Effector memory CD8-positive, alpha-beta T cell (primary cell): ENCODE results near the gene PCSK4.

Experiments
- ATAC-seq: fragments of 150-1000 bp; cut with Tn5 transposase; replicated peaks from 2 replicates; pipeline ENCODE4 v1.10.0; 2021; ENCODE audit warnings: mild to moderate bottlenecking, moderate library complexity
- DNase-seq, 3 experiments: peaks; one replicate each; pipeline ENCODE4 v3.0.0; 2021
- H3K27ac Mint-ChIP-seq, 2 donors: one replicate each; pipeline ENCODE4 v1.8.0; 2022; ENCODE audit warnings: mild to moderate bottlenecking in 2 of 2, mixed read lengths in 2 of 2, moderate library complexity in 2 of 2
- H3K27me3 Mint-ChIP-seq, 2 donors: one replicate each; pipeline ENCODE4 v1.8.0; 2022; ENCODE audit warnings: mixed read lengths in 2 of 2
- H3K36me3 Mint-ChIP-seq: one replicate; pipeline ENCODE4 v1.8.0; 2022; ENCODE audit warnings: mild to moderate bottlenecking, moderate library complexity, mixed read lengths; ENCODE audit not compliant: insufficient read depth
- H3K4me1 Mint-ChIP-seq, 2 donors: one replicate each; pipeline ENCODE4 v1.8.0; 2022; ENCODE audit warnings: low read depth in 2 of 2, mixed read lengths in 2 of 2
- H3K4me3 Mint-ChIP-seq, 2 donors: one replicate each; pipeline ENCODE4 v1.8.0; 2022; ENCODE audit warnings: mild to moderate bottlenecking in 2 of 2, mixed read lengths in 2 of 2, moderate library complexity in 2 of 2
- H3K9me3 Mint-ChIP-seq, 2 donors: one replicate each; pipeline ENCODE4 v1.8.0; 2022; ENCODE audit warnings: mixed read lengths in 2 of 2

Gene PCSK4

GRCh38 chr19:1495051-1495798 is 5.1 kb upstream of the PCSK4 start:
- H3K27ac Mint-ChIP-seq: no peak overlapping the region
- H3K36me3 Mint-ChIP-seq: peaks cover 9% of the 10 kb centered on the region
- no peaks in the 10 kb centered on the region for H3K9me3 Mint-ChIP-seq
- no peak for DNase-seq
- peaks cover 11 to 12% of the 10 kb centered on the region in 2 donors for H3K4me1 Mint-ChIP-seq
- H3K4me3 Mint-ChIP-seq: no peak overlapping the region
- H3K27me3 Mint-ChIP-seq: peaks cover 5 to 22% of the 10 kb centered on the region in 2 donors
- ATAC-seq: no peak

- H3K36me3 Mint-ChIP-seq: peaks cover 9% of the 10 kb centered on the region
- H3K27ac Mint-ChIP-seq: no peak overlapping the region
- peaks cover 17% of the 10 kb centered on the region in 2 donors for H3K4me1 Mint-ChIP-seq
- peaks cover 5 to 22% of the 10 kb centered on the region in 2 donors for H3K27me3 Mint-ChIP-seq
- no peaks in the 10 kb centered on the region for H3K9me3 Mint-ChIP-seq
- DNase-seq (no peak), ATAC-seq (no peak)
- no peak overlapping the region for H3K4me3 Mint-ChIP-seq
Measured at GRCh38 chr19:1494115-1494815, 4.1 kb upstream of the PCSK4 start.

- H3K4me1 Mint-ChIP-seq: peaks cover 17 to 18% of the 10 kb centered on the region in 2 donors
- DNase-seq (no peak), ATAC-seq (no peak)
- no peaks in the 10 kb centered on the region for H3K9me3 Mint-ChIP-seq
- H3K36me3 Mint-ChIP-seq: peaks cover 9% of the 10 kb centered on the region
- H3K4me3 Mint-ChIP-seq: peak overlapping the region; percentile 78 to 80
- peaks cover 4 to 14% of the 10 kb centered on the region in 2 donors for H3K27me3 Mint-ChIP-seq
- H3K27ac Mint-ChIP-seq: peak overlapping the region in 1 of 2 donors; percentile 83
Measured at GRCh38 chr19:1492474-1493006, 2.4 kb upstream of the PCSK4 start.

- Mint-ChIP-seq H3K27ac (peak overlapping the region in 1 of 2 donors; percentile 83), H3K4me1 (peaks cover 17 to 18% of the 10 kb centered on the region in 2 donors)
Measured at GRCh38 chr19:1491849-1492170, 1.7 kb upstream of the PCSK4 start.

GRCh38 chr19:1491114-1491848 is 1.1 kb upstream of the PCSK4 start, which contains the start of gene REEP6:
TSS of gene REEP6 (plus strand) at chr19:1491181. CDS start at chr19:1491270, 89 bp downstream.
- H3K4me1 Mint-ChIP-seq: peaks cover 17 to 18% of the 10 kb centered on the region in 2 donors
- peaks cover 0 to 3% of the 10 kb centered on the region in 2 donors for H3K27me3 Mint-ChIP-seq
- H3K4me3 Mint-ChIP-seq: peak within 1 kb of the TSS; percentile 81
- H3K36me3 Mint-ChIP-seq: peaks cover 9% of the 10 kb centered on the region
- DNase-seq (no peak), ATAC-seq (no peak)
- H3K27ac Mint-ChIP-seq: peak within 1 kb of the TSS; percentile 81 to 83
- H3K9me3 Mint-ChIP-seq: no peaks in the 10 kb centered on the region

More at GRCh38 chr19:1491849-1492170, 1.7 kb upstream of the PCSK4 start:
- H3K4me3 Mint-ChIP-seq: peak overlapping the region; percentile 78 to 80
- DNase-seq (no peak), ATAC-seq (no peak)
- peaks cover 9% of the 10 kb centered on the region for H3K36me3 Mint-ChIP-seq
- H3K9me3 Mint-ChIP-seq: no peaks in the 10 kb centered on the region
- H3K27me3 Mint-ChIP-seq: peaks cover 0 to 8% of the 10 kb centered on the region in 2 donors

GRCh38 chr19:1489463-1490310 is 463 bp downstream of the PCSK4 start:
- H3K9me3 Mint-ChIP-seq: no peaks in the 10 kb centered on the region
- H3K4me3 Mint-ChIP-seq: peak overlapping the region; percentile 81
- no peak for DNase-seq
- peak overlapping the region; percentile 12 to 74 for H3K27ac Mint-ChIP-seq
- H3K4me1 Mint-ChIP-seq: peaks cover 17 to 18% of the 10 kb centered on the region in 2 donors
- H3K36me3 Mint-ChIP-seq: peaks cover 9% of the 10 kb centered on the region
- no peak for ATAC-seq
- no peaks in the 10 kb centered on the region for H3K27me3 Mint-ChIP-seq

GRCh38 chr19:1488282-1488601 is 1.9 kb downstream of the PCSK4 start:
- H3K27me3 Mint-ChIP-seq: no peaks in the 10 kb centered on the region
- peaks cover 17 to 18% of the 10 kb centered on the region in 2 donors for H3K4me1 Mint-ChIP-seq
- H3K9me3 Mint-ChIP-seq: no peaks in the 10 kb centered on the region
- DNase-seq (no peak), ATAC-seq (no peak)
- H3K36me3 Mint-ChIP-seq: peaks cover 9% of the 10 kb centered on the region
- H3K4me3 Mint-ChIP-seq: no peak overlapping the region
- peak overlapping the region in 1 of 2 donors; percentile 29 for H3K27ac Mint-ChIP-seq

GRCh38 chr19:1487576-1488281 is 2.4 kb downstream of the PCSK4 start:
- Mint-ChIP-seq H3K4me3 (no peak overlapping the region), H3K4me1 (peaks cover 17 to 18% of the 10 kb centered on the region in 2 donors), H3K9me3 (no peaks in the 10 kb centered on the region), H3K27me3 (no peaks in the 10 kb centered on the region), H3K27ac (no peak overlapping the region), H3K36me3 (peaks cover 13% of the 10 kb centered on the region)
- ATAC-seq: no peak
- no peak for DNase-seq

- Mint-ChIP-seq H3K4me1 (peaks cover 12 to 15% of the 10 kb centered on the region in 2 donors), H3K27ac (no peak overlapping the region), H3K36me3 (peaks cover 10% of the 10 kb centered on the region), H3K4me3 (no peak overlapping the region), H3K27me3 (no peaks in the 10 kb centered on the region), H3K9me3 (no peaks in the 10 kb centered on the region)
- no peak for DNase-seq
- ATAC-seq: no peak
Measured at GRCh38 chr19:1486720-1487575, 3.2 kb downstream of the PCSK4 start.

- H3K9me3 Mint-ChIP-seq: no peaks in the 10 kb centered on the region
- no peak overlapping the region for H3K4me3 Mint-ChIP-seq
- peaks cover 9% of the 10 kb centered on the region for H3K36me3 Mint-ChIP-seq
- no peak for DNase-seq
- no peaks in the 10 kb centered on the region for H3K27me3 Mint-ChIP-seq
- H3K4me1 Mint-ChIP-seq: peaks cover 3 to 9% of the 10 kb centered on the region in 2 donors
- no peak for ATAC-seq
- H3K27ac Mint-ChIP-seq: no peak overlapping the region
Measured at GRCh38 chr19:1483979-1484428, 6.1 kb downstream of the PCSK4 start.

- H3K27me3 Mint-ChIP-seq: no peaks in the 10 kb centered on the region
- no peak overlapping the region for H3K4me3 Mint-ChIP-seq
- peaks cover 11% of the 10 kb centered on the region for H3K36me3 Mint-ChIP-seq
- DNase-seq (no peak), ATAC-seq (no peak)
- no peak overlapping the region for H3K27ac Mint-ChIP-seq
- H3K9me3 Mint-ChIP-seq: no peaks in the 10 kb centered on the region
- peaks cover 5 to 11% of the 10 kb centered on the region in 2 donors for H3K4me1 Mint-ChIP-seq
Measured at GRCh38 chr19:1483131-1483978, 6.8 kb downstream of the PCSK4 start.
